ENCODE data around the gene ADORA2A.

The ADORA2A gene

DNA sequence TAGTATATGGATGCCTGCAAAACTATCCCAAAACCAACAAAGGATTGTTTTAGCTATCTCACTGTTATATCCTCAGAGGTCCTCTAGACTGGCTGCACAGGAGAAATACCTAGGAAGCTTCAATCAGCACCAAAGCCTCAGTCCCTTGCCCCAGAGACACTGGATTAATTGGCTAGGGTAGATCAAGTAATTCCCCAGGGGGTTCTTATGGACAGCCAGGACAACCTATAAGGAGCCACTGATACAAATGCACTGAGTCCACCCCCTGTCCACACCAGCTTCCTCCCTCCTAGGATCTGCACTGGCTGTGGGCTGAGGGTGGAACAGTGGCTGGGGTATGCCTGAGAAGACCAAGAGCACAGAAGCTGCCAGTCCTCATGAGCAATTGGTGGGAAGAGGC lies 16.3 kb downstream of the ADORA2A start:
- no peak overlapping the region for H3K4me3 Mint-ChIP-seq
- peaks cover 7% of the 10 kb centered on the region for H3K36me3 Mint-ChIP-seq
- peaks cover 43% of the 10 kb centered on the region for H3K4me1 Mint-ChIP-seq
- H3K27ac Mint-ChIP-seq, result peak overlapping the region; percentile 5
- H3K9me3 Mint-ChIP-seq, result no peaks in the 10 kb centered on the region
- H3K27me3 Mint-ChIP-seq, result no peaks in the 10 kb centered on the region

GRCh38 chr22:24444251-24444650 lies 16.9 kb downstream of the ADORA2A start:
- peak overlapping the region; percentile 17 for H3K27ac Mint-ChIP-seq
- no peaks in the 10 kb centered on the region for H3K27me3 Mint-ChIP-seq
- H3K4me3 Mint-ChIP-seq, result no peak overlapping the region
- H3K4me1 Mint-ChIP-seq, result peaks cover 42% of the 10 kb centered on the region
- no peaks in the 10 kb centered on the region for H3K9me3 Mint-ChIP-seq
- H3K36me3 Mint-ChIP-seq, result peaks cover 7% of the 10 kb centered on the region

DNA sequence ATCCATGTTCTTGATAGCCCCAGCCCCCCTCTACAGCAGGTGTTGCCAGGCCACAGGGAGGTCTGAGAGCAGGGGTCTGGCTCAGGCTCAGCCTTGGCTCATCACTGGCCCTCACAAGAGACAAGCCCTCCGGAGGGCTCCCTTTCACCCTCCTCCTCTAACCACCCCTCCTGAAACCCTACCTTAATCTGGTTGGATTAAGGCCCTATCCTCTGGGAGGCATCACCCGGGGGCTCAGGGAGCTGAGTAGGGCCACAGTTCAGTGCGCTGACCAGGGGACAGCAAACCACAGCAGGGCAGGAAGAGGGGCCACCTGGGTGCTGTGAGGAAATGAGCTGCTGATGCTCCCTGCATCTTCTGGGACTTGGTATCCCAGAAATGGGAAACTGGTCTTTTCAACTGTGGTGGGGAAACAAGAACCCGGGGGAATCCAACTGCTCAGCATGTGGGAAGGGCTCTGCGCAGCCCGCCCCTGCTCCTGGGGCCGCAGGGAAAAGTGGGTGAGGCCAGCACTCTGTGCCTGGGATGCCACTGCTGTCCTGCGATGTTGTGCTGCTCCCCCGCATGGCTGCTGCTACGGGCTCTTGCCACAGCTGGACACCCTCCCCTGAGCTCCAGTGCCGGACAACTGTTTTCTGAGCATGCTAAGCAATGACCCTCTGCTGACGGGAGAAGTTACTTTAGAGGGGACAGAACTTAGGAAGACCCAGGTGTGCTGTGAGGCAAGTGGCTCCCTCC lies 17.5 kb downstream of the ADORA2A start:
- Mint-ChIP-seq H3K4me1 (peaks cover 37% of the 10 kb centered on the region), H3K27ac (no peak overlapping the region), H3K4me3 (no peak overlapping the region), H3K36me3 (peaks cover 7% of the 10 kb centered on the region), H3K27me3 (no peaks in the 10 kb centered on the region), H3K9me3 (no peaks in the 10 kb centered on the region)

DNA sequence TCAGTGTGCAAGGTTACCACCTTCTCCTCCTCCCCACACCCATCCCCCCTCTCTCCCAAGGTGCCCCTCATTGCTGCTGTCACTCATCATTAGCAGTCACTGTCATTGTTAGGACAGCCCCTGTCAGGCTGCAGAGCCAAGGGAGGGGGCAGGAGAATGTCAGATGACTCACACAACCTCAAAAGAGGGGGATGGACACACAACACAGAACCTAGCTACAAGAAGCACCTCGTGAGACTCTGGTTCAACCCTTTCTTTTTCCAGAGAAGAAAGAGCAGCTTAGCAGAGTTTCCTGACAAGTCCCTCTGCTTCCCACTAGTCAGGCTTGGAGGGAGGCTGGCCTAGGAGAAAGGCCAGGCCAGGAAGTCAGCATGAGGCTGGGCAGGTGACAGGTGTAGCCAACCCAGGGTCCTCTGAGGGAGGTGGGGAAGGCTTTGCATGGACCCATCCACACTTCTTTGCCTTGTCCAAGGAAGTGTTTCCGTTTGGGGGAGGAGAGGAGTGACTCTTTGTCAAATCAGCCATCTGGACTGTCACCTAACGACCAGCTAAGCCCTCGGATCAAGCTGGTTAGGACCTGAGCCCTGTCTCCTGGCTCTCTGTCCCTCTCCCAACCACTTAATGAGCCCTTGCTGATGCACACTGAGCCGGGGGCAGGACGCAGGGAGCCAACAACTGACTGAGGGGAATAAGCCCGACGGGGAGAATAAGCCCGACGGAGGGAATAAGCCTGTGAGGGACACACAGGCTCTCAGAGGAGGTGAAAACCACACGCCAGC lies 18.3 kb downstream of the ADORA2A start:
- H3K9me3 Mint-ChIP-seq, result no peaks in the 10 kb centered on the region
- H3K27me3 Mint-ChIP-seq, result no peaks in the 10 kb centered on the region
- H3K27ac Mint-ChIP-seq, result no peak overlapping the region
- no peak overlapping the region for H3K4me3 Mint-ChIP-seq
- peaks cover 35% of the 10 kb centered on the region for H3K4me1 Mint-ChIP-seq
- peaks cover 7% of the 10 kb centered on the region for H3K36me3 Mint-ChIP-seq

DNA sequence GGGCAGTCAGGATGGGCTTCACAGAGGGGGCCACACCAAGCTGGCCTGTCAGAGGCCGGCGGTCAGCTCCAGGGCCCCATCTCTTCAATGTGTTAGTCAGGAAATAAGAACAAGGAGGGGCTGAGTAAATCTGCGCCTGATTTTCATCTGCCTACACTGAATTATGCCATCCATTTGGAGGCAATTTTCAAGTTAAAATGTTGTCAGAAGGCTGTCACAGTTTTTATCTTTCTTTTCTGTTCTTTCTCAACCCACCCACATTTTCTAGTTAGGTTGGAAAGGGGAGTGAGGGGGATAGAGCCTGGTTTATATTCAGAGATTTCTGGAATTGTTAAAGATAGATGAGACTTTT lies 18.8 kb downstream of the ADORA2A start:
- no peaks in the 10 kb centered on the region for H3K9me3 Mint-ChIP-seq

GRCh38 chr22:24450610-24451009 lies 23.2 kb downstream of the ADORA2A start:
- H3K9me3 Mint-ChIP-seq, result no peaks in the 10 kb centered on the region
- H3K27me3 Mint-ChIP-seq, result no peaks in the 10 kb centered on the region
- no peak overlapping the region for H3K4me3 Mint-ChIP-seq
- no peak overlapping the region for H3K27ac Mint-ChIP-seq
- H3K36me3 Mint-ChIP-seq, result peaks cover 1% of the 10 kb centered on the region
- H3K4me1 Mint-ChIP-seq, result peaks cover 12% of the 10 kb centered on the region

More for the DNA sequence above, 18.8 kb downstream of the ADORA2A start:
- H3K27ac Mint-ChIP-seq, result peak overlapping the region; percentile 84
- H3K4me3 Mint-ChIP-seq, result no peak overlapping the region
- no peaks in the 10 kb centered on the region for H3K27me3 Mint-ChIP-seq
- H3K4me1 Mint-ChIP-seq, result peaks cover 30% of the 10 kb centered on the region
- peaks cover 3% of the 10 kb centered on the region for H3K36me3 Mint-ChIP-seq

GRCh38 chr22:24451162-24451561 lies 23.8 kb downstream of the ADORA2A start:
- no peak overlapping the region for H3K27ac Mint-ChIP-seq
- H3K27me3 Mint-ChIP-seq, result no peaks in the 10 kb centered on the region
- H3K4me3 Mint-ChIP-seq, result no peak overlapping the region
- peaks cover 1% of the 10 kb centered on the region for H3K36me3 Mint-ChIP-seq
- peaks cover 7% of the 10 kb centered on the region for H3K4me1 Mint-ChIP-seq
- H3K9me3 Mint-ChIP-seq, result no peaks in the 10 kb centered on the region

- H3K9me3 Mint-ChIP-seq, result no peaks in the 10 kb centered on the region
- no peak overlapping the region for H3K27ac Mint-ChIP-seq
- H3K4me3 Mint-ChIP-seq, result no peak overlapping the region
- peaks cover 1% of the 10 kb centered on the region for H3K36me3 Mint-ChIP-seq
- H3K4me1 Mint-ChIP-seq, result no peaks in the 10 kb centered on the region
- no peaks in the 10 kb centered on the region for H3K27me3 Mint-ChIP-seq
Observed at GRCh38 chr22:24453853-24454252, 26.5 kb downstream of the ADORA2A start.

- no peaks in the 10 kb centered on the region for H3K27me3 Mint-ChIP-seq
- no peaks in the 10 kb centered on the region for H3K9me3 Mint-ChIP-seq
- H3K27ac Mint-ChIP-seq, result no peak overlapping the region
- no peak overlapping the region for H3K4me3 Mint-ChIP-seq
- H3K36me3 Mint-ChIP-seq, result peaks cover 1% of the 10 kb centered on the region
- no peaks in the 10 kb centered on the region for H3K4me1 Mint-ChIP-seq
Observed at GRCh38 chr22:24455039-24455438, 27.6 kb downstream of the ADORA2A start.

DNA sequence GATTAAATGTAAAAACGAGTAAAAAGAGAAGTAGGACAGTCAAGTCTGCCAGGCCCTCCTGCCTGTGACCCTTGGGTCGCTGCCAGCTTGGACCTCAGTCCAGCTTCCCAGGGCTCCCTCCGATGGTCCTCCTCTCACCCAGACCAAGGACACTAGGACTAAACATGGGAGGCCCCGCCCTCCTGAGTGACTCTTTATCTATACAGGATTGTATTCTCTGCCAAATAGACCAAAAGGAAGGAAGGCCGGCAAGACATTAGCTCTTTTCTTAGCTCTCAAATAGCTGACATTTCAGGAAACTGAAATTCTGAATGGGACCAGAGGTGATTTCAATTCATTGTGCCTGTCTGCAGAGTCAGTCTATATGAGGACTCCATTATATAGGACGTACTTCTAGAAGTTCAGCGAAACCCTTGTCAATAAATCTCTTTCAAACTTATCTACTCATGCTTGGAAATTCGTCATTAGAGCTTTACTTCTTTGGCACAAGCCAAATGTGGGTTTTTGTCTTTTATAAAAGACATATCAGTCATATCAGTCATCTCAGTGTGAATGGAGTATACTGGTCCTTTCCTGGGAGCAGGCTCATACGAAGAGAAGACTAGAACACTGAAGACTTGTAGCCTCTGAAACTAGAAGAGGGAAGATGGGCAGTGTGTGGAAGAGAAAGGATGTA lies 28.5 kb downstream of the ADORA2A start:
- no peaks in the 10 kb centered on the region for H3K27me3 Mint-ChIP-seq
- H3K4me3 Mint-ChIP-seq, result no peak overlapping the region
- no peaks in the 10 kb centered on the region for H3K4me1 Mint-ChIP-seq
- H3K36me3 Mint-ChIP-seq, result peaks cover 1% of the 10 kb centered on the region
- no peaks in the 10 kb centered on the region for H3K9me3 Mint-ChIP-seq
- peak overlapping the region; percentile 15 for H3K27ac Mint-ChIP-seq

DNA sequence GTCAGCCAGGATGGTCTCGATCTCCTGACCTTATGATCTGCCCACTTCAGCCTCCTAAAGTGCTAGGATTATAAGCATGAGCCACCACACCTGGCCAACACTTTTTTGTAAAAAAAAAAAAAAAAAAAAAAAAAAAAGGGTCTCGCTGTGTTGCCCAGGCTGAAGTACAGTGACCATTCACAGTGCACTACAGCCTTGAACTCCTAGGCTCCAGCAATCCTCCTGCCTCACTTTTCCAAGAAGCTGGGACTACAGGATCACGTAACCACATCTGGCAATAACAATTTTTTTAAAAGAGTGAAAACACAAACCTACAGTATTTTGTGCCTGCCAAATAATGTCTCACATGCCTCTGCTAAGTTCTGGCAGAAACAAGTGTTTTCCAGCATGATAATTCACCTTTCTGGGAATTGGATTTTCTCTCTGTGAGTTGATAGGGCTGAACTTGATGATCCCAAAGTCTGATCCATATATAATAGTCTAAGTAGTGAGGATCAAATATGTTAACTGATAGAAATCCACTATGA lies 30.6 kb downstream of the ADORA2A start:
- Mint-ChIP-seq H3K4me3 (no peak overlapping the region), H3K4me1 (no peaks in the 10 kb centered on the region), H3K27me3 (no peaks in the 10 kb centered on the region), H3K9me3 (no peaks in the 10 kb centered on the region), H3K36me3 (no peaks in the 10 kb centered on the region), H3K27ac (no peak overlapping the region)

GRCh38 chr22:24459911-24460310 lies 32.5 kb downstream of the ADORA2A start:
- H3K27ac Mint-ChIP-seq, result no peak overlapping the region
- H3K36me3 Mint-ChIP-seq, result no peaks in the 10 kb centered on the region
- H3K4me1 Mint-ChIP-seq, result no peaks in the 10 kb centered on the region
- no peak overlapping the region for H3K4me3 Mint-ChIP-seq
- no peaks in the 10 kb centered on the region for H3K27me3 Mint-ChIP-seq
- H3K9me3 Mint-ChIP-seq, result no peaks in the 10 kb centered on the region

GRCh38 chr22:24460418-24461089 lies 33.2 kb downstream of the ADORA2A start:
- Mint-ChIP-seq H3K9me3 (no peaks in the 10 kb centered on the region), H3K4me1 (peaks cover 2% of the 10 kb centered on the region), H3K36me3 (no peaks in the 10 kb centered on the region), H3K4me3 (no peak overlapping the region), H3K27ac (no peak overlapping the region), H3K27me3 (no peaks in the 10 kb centered on the region)

DNA sequence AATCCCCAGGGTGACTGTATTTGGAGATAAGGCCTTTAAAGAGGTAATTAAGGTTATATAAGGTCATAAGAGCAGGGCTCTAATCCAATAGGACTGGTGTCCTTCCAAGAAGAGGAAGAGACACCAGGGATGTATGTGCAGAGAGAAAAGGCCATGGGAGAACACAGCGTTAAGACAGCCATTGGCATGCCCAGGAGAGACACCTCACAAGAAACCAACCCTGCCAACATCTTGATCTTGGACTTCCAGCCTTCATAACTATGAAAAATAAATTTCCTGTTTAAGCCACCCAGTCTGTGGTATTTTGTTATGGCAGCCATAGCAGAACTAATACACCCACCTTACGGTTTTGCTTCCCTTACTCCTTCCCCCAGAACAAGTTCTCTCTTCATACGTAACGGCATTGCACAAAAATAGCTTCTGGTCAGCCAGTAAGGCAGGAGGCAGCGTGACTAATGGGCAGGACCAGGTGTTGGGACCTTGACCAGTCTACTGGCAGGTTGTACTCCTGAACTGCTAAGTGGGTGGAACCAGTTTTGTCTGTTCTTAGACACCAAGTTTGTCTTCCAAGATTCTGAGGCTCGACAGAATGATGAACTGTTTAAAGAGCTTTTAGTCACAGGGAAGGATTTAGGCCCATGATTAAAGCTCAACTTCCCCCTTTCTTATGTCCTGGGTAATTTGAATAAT lies 35.8 kb downstream of the ADORA2A start:
- no peak overlapping the region for H3K27ac Mint-ChIP-seq
- no peaks in the 10 kb centered on the region for H3K9me3 Mint-ChIP-seq
- H3K4me3 Mint-ChIP-seq, result no peak overlapping the region
- H3K36me3 Mint-ChIP-seq, result no peaks in the 10 kb centered on the region
- no peaks in the 10 kb centered on the region for H3K27me3 Mint-ChIP-seq
- peaks cover 4% of the 10 kb centered on the region for H3K4me1 Mint-ChIP-seq

GRCh38 chr22:24465566-24465965 lies 38.2 kb downstream of the ADORA2A start:
- H3K9me3 Mint-ChIP-seq, result no peaks in the 10 kb centered on the region
- H3K36me3 Mint-ChIP-seq, result no peaks in the 10 kb centered on the region
- H3K27me3 Mint-ChIP-seq, result no peaks in the 10 kb centered on the region
- H3K27ac Mint-ChIP-seq, result peak overlapping the region; percentile 14
- peaks cover 4% of the 10 kb centered on the region for H3K4me1 Mint-ChIP-seq
- H3K4me3 Mint-ChIP-seq, result no peak overlapping the region

Data from activated naive CD4-positive, alpha-beta T cell treated with anti-CD3 and anti-CD28 coated beads, Interleukin-2, amount 50 U/mL, for 24 hours (primary cell).